Measurements from ENCODE around the gene SLC12A5. TPM values are rescaled to one million over a fixed set of nuclear protein-coding genes. Genes with fewer than 3 reads are reported as not detected.
A peak's percentile ranks its signal among the peaks of the same experiment; 100 is the strongest.

The SLC12A5 gene
- total and polyA plus RNA-seq, 2 of the 4 experiments (the other 2 are of a cell fraction), result 2.2 TPM; not detected in 1

GRCh38 chr20:46051556-46052308, 22.7 kb downstream of the SLC12A5 start:
- dilution Hi-C loops (cut with HindIII; ENCODE audit: low sequenced_read_pairs, unreplicated experiment) (no loop called here), intact Hi-C loops (cut with micrococcal nuclease) (no loop called here), in situ Hi-C loops (cut with MboI; ENCODE audit: low sequenced_read_pairs) (no loop called here)
- no peak for ATAC-seq (ENCODE audit: low read depth)
- H3K4me3 ChIP-seq (ENCODE audit: insufficient read depth, low read depth, low read length), result no peak overlapping the region
- no peaks in the 10 kb centered on the region for H3K4me1 ChIP-seq (ENCODE audit: control insufficient read depth, insufficient read depth, low read length)
- H3K79me1 ChIP-seq (ENCODE audit: low read depth in 1 of 2, low read length in 2 of 2), result no peaks in the 10 kb centered on the region
- H3K9me1 ChIP-seq (ENCODE audit: insufficient read depth, low read length), result no peaks in the 10 kb centered on the region; the same call in 1 of the 2 replicates
- no peak overlapping the region for H2AFZ ChIP-seq (replicated peaks; ENCODE audit: low read length, poor library complexity)
- no peak overlapping the region for H2BK15ac ChIP-seq (ENCODE audit: low read depth, low read length)
- TF ChIP-seq BHLHE40 (IDR thresholded peaks at IDR 0.05; ENCODE audit: low read depth, low read length) (no peak), CHD1 (IDR thresholded peaks at IDR 0.05; ENCODE audit: low read depth, low read length) (no peak), MXI1 (IDR thresholded peaks at IDR 0.05; ENCODE audit: borderline replicate concordance, low read depth, low read length) (no peak), CEBPB (IDR thresholded peaks at IDR 0.05; ENCODE audit: low read depth, low read length) (no peak)
- TF ChIP-seq, protein P1, sequence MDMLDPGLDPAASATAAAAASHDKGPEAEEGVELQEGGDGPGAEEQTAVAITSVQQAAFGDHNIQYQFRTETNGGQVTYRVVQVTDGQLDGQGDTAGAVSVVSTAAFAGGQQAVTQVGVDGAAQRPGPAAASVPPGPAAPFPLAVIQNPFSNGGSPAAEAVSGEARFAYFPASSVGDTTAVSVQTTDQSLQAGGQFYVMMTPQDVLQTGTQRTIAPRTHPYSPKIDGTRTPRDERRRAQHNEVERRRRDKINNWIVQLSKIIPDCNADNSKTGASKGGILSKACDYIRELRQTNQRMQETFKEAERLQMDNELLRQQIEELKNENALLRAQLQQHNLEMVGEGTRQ (IDR thresholded peaks at IDR 0.05; ENCODE audit: low read depth, low read length), result peak; percentile 55; the same call in 1 of the 2 replicates
- no peak overlapping the region for H2BK20ac ChIP-seq (ENCODE audit: low read depth, low read length)
- 67% methylated on average over 3 of the region's 19 CpGs; no CpG with 5 or more reads in 1 of the 2 experiments for WGBS, 2 experiments (ENCODE audit: extremely low coverage in 2 of 2, insufficient read length in 1 of 2)
- peak; percentile 15 for DNase-seq
- peaks cover 3% of the 10 kb centered on the region; the same call in 1 of the 2 replicates for H4K20me1 ChIP-seq (ENCODE audit: insufficient read depth, low read length)
- BruUV-seq (replicated peaks), result no TSS peak
- H4K91ac ChIP-seq (ENCODE audit: insufficient read depth, low read depth, low read length), result no peak overlapping the region
- no peak overlapping the region for H3K27ac ChIP-seq (ENCODE audit: insufficient read depth, low read length)
- ChIA-PET POLR2A (ENCODE audit: unreplicated experiment) (no interaction called here), CTCF (no interaction called here)
- H3K14ac ChIP-seq (replicated peaks; ENCODE audit: low read depth, low read length), result no peak overlapping the region
- no peak overlapping the region for H3K18ac ChIP-seq (ENCODE audit: low read depth, low read length)
- no peak overlapping the region for H2BK5ac ChIP-seq (ENCODE audit: low read depth, low read length, poor library complexity, severe bottlenecking)
- H3K4ac ChIP-seq (ENCODE audit: low read depth, low read length), result no peak overlapping the region
- H4K8ac ChIP-seq (ENCODE audit: low read depth in 2 of 2, low read length in 2 of 2), result no peak overlapping the region
- H4K5ac ChIP-seq (ENCODE audit: low read depth, low read length), result no peak overlapping the region
- H3K23ac ChIP-seq (ENCODE audit: low read depth, low read length), result no peak overlapping the region
- no peak overlapping the region for H3K9ac ChIP-seq (ENCODE audit: low read depth, low read length)
- peaks cover 5% of the 10 kb centered on the region; the same call in 1 of the 2 replicates for H3K27me3 ChIP-seq (ENCODE audit: control insufficient read depth, insufficient read depth, low read length)
- no peak overlapping the region for H3K56ac ChIP-seq (ENCODE audit: extremely low read depth, insufficient read depth, low read length)
- no peaks in the 10 kb centered on the region for H3K9me3 ChIP-seq (ENCODE audit: control insufficient read depth, insufficient read depth, low read length)
- no peak overlapping the region for H3K4me2 ChIP-seq (ENCODE audit: low read depth, low read length)
- no peak overlapping the region for H2BK120ac ChIP-seq (ENCODE audit: low read depth, low read length)
- no peaks in the 10 kb centered on the region for H3K36me3 ChIP-seq (ENCODE audit: control insufficient read depth, insufficient read depth, low read length)
- no peak overlapping the region for H2AK5ac ChIP-seq (ENCODE audit: low read depth, low read length)
- H2AK9ac ChIP-seq (replicated peaks; ENCODE audit: low read depth, low read length, poor library complexity), result no peak overlapping the region
